Fibroblast of peridontal ligament (primary cell): ENCODE data around the gene STAM2.
"Not testable (repeated sequence)": the region's sequence is repeated elsewhere in the genome, so short reads cannot be mapped to it uniquely, and the experiment has no call there.

Experiments
- DNase-seq: peaks from one replicate; pipeline ENCODE4 v3.0.0-alpha.2; 2010; ENCODE audit errors: extremely low read depth

The STAM2 gene

GRCh38 chr2:152172201-152172785 is 3.3 kb downstream of the STAM2 start:
- DNase-seq = not testable (repeated sequence)

GRCh38 chr2:152171718-152172117 is 3.8 kb downstream of the STAM2 start:
- DNase-seq = peak; percentile 41

GRCh38 chr2:152169158-152169557 is 6.4 kb downstream of the STAM2 start:
- not testable (repeated sequence) for DNase-seq

DNA sequence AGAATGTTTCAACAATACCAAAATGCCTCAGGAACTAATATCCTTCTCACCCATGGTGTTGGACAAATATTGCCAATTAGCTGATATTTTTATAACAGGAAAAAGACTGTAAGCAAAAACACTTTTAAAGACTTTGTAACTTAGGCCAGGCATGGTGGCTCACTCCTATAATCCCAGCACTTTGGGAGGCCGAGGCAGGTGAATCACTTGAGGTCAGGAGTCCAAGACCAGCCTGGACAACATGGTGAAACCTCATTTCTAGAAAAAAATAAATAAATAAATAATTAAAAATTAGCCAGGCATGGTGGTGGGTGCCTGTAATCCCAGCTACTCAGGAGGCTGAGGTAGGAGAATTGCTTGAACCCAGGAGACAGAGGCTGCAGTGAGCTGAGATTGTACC is 8.1 kb downstream of the STAM2 start:
- not testable (repeated sequence) for DNase-seq

DNA sequence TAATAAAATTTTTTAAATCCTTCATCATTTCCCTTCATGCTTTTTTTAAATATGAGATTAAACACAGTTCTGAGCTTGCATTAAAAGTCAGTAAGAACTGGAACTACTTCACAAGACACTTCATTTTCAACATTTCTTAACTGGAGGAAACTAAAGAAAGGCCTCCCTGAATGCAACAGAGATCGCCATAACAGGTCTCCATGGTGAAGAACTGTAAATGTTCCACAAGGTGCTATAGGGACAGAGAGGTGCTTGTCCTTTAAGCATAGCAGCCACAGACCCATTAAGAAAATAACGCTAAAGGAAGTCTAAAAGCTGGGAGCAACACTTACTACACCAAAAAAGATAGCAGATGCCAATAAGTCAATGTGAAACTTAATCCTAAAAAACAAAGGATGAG is 8.5 kb downstream of the STAM2 start:
- DNase-seq = no peak

- DNase-seq = peak; percentile 71
Measured at GRCh38 chr2:152166633-152167032, 8.9 kb downstream of the STAM2 start.

DNA sequence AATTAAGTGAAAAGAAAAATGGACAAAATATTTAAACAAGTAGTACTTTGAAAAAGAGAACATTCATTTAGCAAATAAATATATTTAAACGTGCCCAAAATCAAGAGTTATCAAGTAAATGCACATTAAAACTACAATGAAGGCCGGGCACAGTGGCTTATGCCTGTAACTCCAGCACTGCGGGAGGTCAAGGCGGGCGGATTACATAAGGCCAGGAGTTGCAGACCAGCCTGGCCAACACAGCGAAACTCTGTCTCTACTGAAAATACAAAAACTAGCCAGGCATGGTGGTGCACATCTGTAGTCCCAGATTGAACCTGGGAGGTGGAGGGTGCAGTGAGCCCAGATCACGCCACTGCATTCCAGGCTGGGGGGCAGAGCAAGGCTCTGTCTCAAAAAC is 9.8 kb downstream of the STAM2 start:
- no peak for DNase-seq

DNA sequence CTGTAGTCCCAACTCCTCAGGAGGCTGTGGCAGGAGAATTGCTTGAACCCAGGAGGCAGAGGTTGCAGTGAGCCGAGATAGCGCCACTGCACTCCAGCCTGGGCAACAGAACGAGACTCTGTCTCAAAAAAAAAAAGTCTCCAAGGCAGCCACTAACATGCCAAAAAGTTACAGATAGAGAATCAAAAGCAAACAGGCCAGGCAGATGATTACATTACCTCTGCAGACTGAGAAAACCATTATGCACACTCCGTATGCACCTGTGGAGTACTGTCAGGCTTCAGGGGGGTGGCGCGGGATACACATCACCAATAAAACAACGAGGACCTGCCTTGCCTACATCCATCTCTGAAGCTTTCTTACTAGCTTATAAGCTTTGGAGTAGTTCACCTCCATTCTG is 10.3 kb downstream of the STAM2 start:
- DNase-seq = no peak

GRCh38 chr2:152163669-152164068 is 11.9 kb downstream of the STAM2 start:
- DNase-seq = not testable (repeated sequence)

DNA sequence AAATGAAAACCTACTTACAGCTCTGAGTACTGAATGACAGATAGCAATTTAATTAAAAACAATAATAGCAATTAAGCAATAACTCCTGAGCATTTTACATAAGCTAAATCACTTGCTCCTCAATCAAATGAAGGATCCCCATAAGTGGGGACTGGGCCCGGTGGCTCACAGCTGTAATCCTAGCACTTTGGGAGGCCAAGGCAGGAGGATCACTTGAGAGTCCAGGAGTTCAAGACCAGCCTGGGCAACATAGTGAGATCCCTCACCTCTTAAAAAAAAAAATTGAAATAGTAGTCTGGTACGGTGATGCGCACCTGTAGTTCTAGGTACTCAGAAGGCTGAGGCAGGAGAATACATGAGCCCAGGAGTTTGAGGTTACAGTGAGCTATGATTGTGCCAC is 13.4 kb downstream of the STAM2 start:
- DNase-seq = no peak

- DNase-seq = no peak
Measured at GRCh38 chr2:152161598-152161997, 14.0 kb downstream of the STAM2 start.

GRCh38 chr2:152160378-152160777 is 15.2 kb downstream of the STAM2 start:
- DNase-seq = not testable (repeated sequence)

DNA sequence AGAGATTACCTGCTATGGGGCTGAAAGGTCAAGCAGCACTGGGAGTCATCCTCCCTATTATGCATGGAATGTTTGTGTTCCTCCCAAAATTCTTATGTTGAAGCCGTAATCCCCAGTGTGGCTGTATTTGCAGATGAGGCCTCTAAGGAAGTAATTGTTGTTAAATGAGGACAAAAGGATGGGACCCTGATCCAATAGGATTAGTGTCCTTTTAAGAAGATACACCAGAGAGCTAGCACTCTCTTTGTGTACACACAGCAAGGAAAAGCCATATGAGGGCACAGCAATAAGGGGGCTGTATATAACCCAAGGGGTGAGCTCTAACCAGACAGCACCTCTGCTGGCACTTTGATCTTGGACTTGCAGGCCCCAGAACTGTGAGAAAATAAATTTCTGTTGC is 18.3 kb downstream of the STAM2 start:
- no peak for DNase-seq

GRCh38 chr2:152155209-152155608 is 20.4 kb downstream of the STAM2 start:
- DNase-seq = no peak

DNA sequence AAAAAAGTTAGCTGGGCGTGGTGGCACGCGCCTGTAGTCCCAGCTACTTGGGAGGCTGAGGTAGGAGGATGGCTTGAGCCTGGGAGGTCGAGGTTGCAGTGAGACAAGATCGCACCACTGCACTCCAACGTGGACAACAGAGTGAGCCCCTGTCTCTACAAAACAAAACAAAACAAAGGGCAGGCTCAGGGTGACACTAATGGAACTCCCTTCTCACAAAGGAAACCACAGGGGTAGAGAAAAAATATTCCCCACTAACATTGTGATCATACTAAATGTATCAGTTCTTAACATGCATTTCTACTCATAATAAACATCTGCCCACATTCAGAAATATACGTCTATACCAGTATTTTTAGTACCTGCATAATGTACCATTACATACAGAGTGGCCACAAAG is 21.1 kb downstream of the STAM2 start:
- no peak for DNase-seq

GRCh38 chr2:152134488-152135280 is 40.9 kb downstream of the STAM2 start:
- peak; percentile 27 for DNase-seq

DNA sequence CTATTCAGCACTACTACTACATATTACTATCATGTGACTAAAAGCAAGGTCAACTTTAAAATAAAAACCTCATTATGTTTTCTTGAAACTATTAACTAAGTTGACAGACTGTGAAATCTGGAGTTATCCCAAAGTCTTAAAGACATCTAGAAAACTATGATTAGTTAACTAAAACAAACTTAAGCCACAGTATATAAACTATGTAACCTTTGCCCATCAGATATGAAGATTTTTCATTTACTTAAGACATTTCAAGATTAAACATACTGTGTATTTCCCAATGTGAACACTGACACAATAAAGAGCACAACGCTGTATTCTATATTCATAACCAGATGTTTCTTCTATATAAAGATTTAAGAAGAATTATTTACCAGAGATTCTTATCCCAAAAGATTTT is 43.3 kb downstream of the STAM2 start:
- peak; percentile 10 for DNase-seq

DNA sequence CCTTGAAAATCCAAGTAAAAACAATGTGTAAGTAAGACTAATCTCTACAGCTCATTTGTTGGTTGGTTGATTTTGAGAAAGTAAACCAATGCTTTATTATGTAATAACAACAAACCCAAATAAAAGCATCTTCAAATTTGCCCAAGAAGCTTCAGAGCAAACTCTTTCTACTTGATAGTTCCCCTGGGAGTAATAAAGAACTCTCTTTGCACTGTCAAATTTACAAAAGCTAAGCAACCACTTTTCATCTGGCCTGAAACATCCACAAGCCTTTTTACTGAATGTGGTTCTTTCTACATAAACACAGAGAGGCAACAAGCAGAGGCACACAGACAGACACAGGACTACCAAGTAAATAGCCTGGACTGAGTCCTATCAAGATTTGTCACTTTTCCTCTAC is 47.9 kb downstream of the STAM2 start:
- DNase-seq = no peak

- no peak for DNase-seq
Measured at GRCh38 chr2:152126664-152127063, 48.9 kb downstream of the STAM2 start.

- no peak for DNase-seq
Measured at GRCh38 chr2:152122161-152122560, 53.4 kb downstream of the STAM2 start.

DNA sequence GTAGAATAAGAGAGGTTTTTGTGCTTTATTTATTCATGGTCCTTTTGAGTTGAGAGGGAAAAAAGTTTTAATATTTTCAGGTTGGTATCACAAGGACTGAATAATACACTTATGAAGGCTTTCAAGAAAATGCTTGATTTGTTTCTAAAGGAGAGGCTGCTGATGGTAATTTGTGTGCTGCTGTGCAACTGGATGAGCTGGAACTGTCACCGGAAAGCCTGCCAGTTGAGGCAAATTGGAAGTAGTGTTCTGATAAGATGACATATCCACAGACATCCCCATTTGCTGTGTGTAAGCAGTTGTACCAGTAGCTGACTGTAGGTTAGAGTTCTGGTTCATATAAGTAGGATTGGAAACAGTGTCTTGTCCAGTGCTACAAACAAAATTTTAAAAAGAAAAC is 55.1 kb downstream of the STAM2 start:
- DNase-seq = no peak

- no peak for DNase-seq
Measured at GRCh38 chr2:152115952-152116351, 59.6 kb downstream of the STAM2 start.

- DNase-seq = no peak
Measured at GRCh38 chr2:152114366-152114765, 61.2 kb downstream of the STAM2 start.

DNA sequence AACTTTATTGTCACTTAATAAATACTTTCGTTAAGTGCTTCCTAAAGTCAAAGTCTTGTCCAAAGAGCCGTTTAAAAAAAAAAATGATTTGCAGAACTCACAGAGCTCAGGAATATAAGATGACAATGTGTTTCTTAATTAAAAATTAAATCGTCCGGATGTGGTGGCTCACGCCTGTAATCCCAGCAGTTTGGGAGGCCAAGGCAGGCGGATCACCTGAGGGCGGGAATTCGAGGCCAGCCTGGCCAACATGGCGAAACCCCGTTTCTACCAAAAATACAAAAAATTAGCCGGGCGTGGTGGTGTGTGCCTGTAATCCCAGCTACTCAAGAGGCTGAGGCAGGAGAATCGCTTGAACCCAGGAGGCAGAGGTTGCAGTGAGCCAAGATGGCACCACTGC is 68.4 kb downstream of the STAM2 start:
- DNase-seq = not testable (repeated sequence)
